ENCODE results near the gene ASCL2. TPM values are rescaled to one million over a fixed set of nuclear protein-coding genes. Genes with fewer than 3 reads are reported as not detected.

Gene ASCL2
- total and polyA plus RNA-seq, 2 of the 4 experiments (the other 2 are of a cell fraction), result not detected

- no peak overlapping the region for H3K4me3 ChIP-seq (ENCODE audit: insufficient read depth, low read depth, low read length)
- H3K9me3 ChIP-seq (ENCODE audit: control insufficient read depth, insufficient read depth, low read length), result no peaks in the 10 kb centered on the region
- ChIA-PET POLR2A (ENCODE audit: unreplicated experiment) (no interaction called here), CTCF (no interaction called here)
- H2BK20ac ChIP-seq (ENCODE audit: low read depth, low read length), result no peak overlapping the region
- H2BK120ac ChIP-seq (ENCODE audit: low read depth, low read length), result no peak overlapping the region
- H3K4ac ChIP-seq (ENCODE audit: low read depth, low read length), result no peak overlapping the region
- DNase-seq, result no peak
- no peaks in the 10 kb centered on the region for H3K36me3 ChIP-seq (ENCODE audit: control insufficient read depth, insufficient read depth, low read length)
- H2AFZ ChIP-seq (replicated peaks; ENCODE audit: low read length, poor library complexity), result peak overlapping the region; percentile 75
- intact Hi-C loops (cut with micrococcal nuclease), result no loop called here
- no TSS peak for BruUV-seq (replicated peaks)
- no peaks in the 10 kb centered on the region for H3K4me1 ChIP-seq (ENCODE audit: control insufficient read depth, insufficient read depth, low read length)
- H2BK15ac ChIP-seq (ENCODE audit: low read depth, low read length), result no peak overlapping the region
- no peak overlapping the region for H4K91ac ChIP-seq (ENCODE audit: insufficient read depth, low read depth, low read length)
- no peaks in the 10 kb centered on the region for H3K79me1 ChIP-seq (ENCODE audit: low read depth in 1 of 2, low read length in 2 of 2)
- H3K14ac ChIP-seq (replicated peaks; ENCODE audit: low read depth, low read length), result no peak overlapping the region
- H3K18ac ChIP-seq (ENCODE audit: low read depth, low read length), result no peak overlapping the region
- H4K5ac ChIP-seq (ENCODE audit: low read depth, low read length), result no peak overlapping the region
- no peak overlapping the region for H3K56ac ChIP-seq (ENCODE audit: extremely low read depth, insufficient read depth, low read length)
- peak; percentile 36 for ATAC-seq (ENCODE audit: low read depth)
- H3K27ac ChIP-seq (ENCODE audit: insufficient read depth, low read length), result no peak overlapping the region
- peak overlapping the region; percentile 16; the same call in 1 of the 2 replicates for H3K4me2 ChIP-seq (ENCODE audit: low read depth, low read length)
- peaks cover 79% of the 10 kb centered on the region for H3K27me3 ChIP-seq (ENCODE audit: control insufficient read depth, insufficient read depth, low read length)
- dilution Hi-C loops (cut with HindIII; ENCODE audit: low sequenced_read_pairs, unreplicated experiment), result no loop called here
- no peaks in the 10 kb centered on the region for H4K20me1 ChIP-seq (ENCODE audit: insufficient read depth, low read length)
- H3K23ac ChIP-seq (ENCODE audit: low read depth, low read length), result no peak overlapping the region
- in situ Hi-C loops (cut with MboI; ENCODE audit: low sequenced_read_pairs), result no loop called here
- H3K9me1 ChIP-seq (ENCODE audit: insufficient read depth, low read length), result no peaks in the 10 kb centered on the region
- TF ChIP-seq USF2 (IDR thresholded peaks at IDR 0.05; ENCODE audit: low read depth, low read length) (no peak), CEBPB (IDR thresholded peaks at IDR 0.05; ENCODE audit: low read depth, low read length) (0 out of 2 replicates have a peak, but pooled peaks have one; percentile 11)
- H3K9ac ChIP-seq (ENCODE audit: low read depth, low read length), result no peak overlapping the region
- H2AK5ac ChIP-seq (ENCODE audit: low read depth, low read length), result no peak overlapping the region
- WGBS, 2 experiments (ENCODE audit: extremely low coverage in 2 of 2, insufficient read length in 1 of 2), result 2% methylated on average over 40 of the region's 89 CpGs; no CpG with 5 or more reads in 1 of the 2 experiments
- no peak overlapping the region for H2AK9ac ChIP-seq (replicated peaks; ENCODE audit: low read depth, low read length, poor library complexity)
- no peak overlapping the region for H4K8ac ChIP-seq (ENCODE audit: low read depth in 2 of 2, low read length in 2 of 2)
- no peak overlapping the region for H2BK5ac ChIP-seq (ENCODE audit: low read depth, low read length, poor library complexity, severe bottlenecking)
Observed at GRCh38 chr11:2268729-2269600, 1.4 kb downstream of the ASCL2 start.

Data from IMR-90 (cell line).